SK-N-SH (cell line): ENCODE measurements around the gene CD320.

Experiments
- CTCF ChIP-seq: fragments of 200-600 bp; sonication (generic); IDR thresholded peaks from 2 replicates; pipeline ENCODE4 v1.6.1; 2017; ENCODE audit warnings: antibody characterized with exemption, mild to moderate bottlenecking, moderate library complexity
- ELF1 ChIP-seq: IDR thresholded peaks from 2 replicates; pipeline ENCODE4 v1.4.0; 2012
- FOSL2 ChIP-seq: IDR thresholded peaks from 2 replicates; pipeline ENCODE4 v1.4.0; 2012; ENCODE audit warnings: low read depth, mild to moderate bottlenecking, moderate library complexity, borderline replicate concordance
- FOXM1 ChIP-seq: IDR thresholded peaks from 2 replicates; pipeline ENCODE4 v1.4.0; 2012; ENCODE audit warnings: low read depth, mild to moderate bottlenecking
- POLR2AphosphoS5 ChIP-seq: IDR thresholded peaks from 2 replicates; pipeline ENCODE4 v1.6.1; 2012; ENCODE audit warnings: low read depth, low read length
- RAD21 ChIP-seq: IDR thresholded peaks from 2 replicates; pipeline ENCODE4 v1.6.1; 2012; ENCODE audit warnings: mild to moderate bottlenecking, low read length
- REST ChIP-seq: IDR thresholded peaks from 2 replicates; pipeline ENCODE4 v1.6.1; 2012; ENCODE audit warnings: mild to moderate bottlenecking, low read depth, low read length, moderate library complexity
- RXRA ChIP-seq: IDR thresholded peaks from 2 replicates; pipeline ENCODE4 v1.4.0; 2012; ENCODE audit warnings: low read depth, mild to moderate bottlenecking, borderline replicate concordance
- TCF12 ChIP-seq: IDR thresholded peaks from 2 replicates; pipeline ENCODE4 v1.4.0; 2012
- TF ChIP-seq, protein P1 (sequence below): IDR thresholded peaks from 2 replicates; pipeline ENCODE4 v1.4.0; 2012; ENCODE audit warnings: low read depth

GRCh38 chr19:8255426-8256125 is 52.6 kb downstream of the CD320 start:
- TF ChIP-seq CTCF: no peak
- TF ChIP-seq RAD21: no peak
- TF ChIP-seq, protein P1, sequence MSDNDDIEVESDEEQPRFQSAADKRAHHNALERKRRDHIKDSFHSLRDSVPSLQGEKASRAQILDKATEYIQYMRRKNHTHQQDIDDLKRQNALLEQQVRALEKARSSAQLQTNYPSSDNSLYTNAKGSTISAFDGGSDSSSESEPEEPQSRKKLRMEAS: no peak
- no peak for TF ChIP-seq POLR2AphosphoS5
- no peak for TF ChIP-seq RXRA
- no peak for TF ChIP-seq ELF1
- TF ChIP-seq FOXM1: no peak
- TF ChIP-seq REST: no peak
- no peak for TF ChIP-seq FOSL2
- TF ChIP-seq TCF12: no peak
